Measurements from ENCODE around the gene CLIC4.
A peak's percentile ranks its signal among the peaks of the same experiment; 100 is the strongest.
"Not testable (repeated sequence)": the region's sequence is repeated elsewhere in the genome, so short reads cannot be mapped to it uniquely, and the experiment has no call there.

Gene CLIC4

DNA sequence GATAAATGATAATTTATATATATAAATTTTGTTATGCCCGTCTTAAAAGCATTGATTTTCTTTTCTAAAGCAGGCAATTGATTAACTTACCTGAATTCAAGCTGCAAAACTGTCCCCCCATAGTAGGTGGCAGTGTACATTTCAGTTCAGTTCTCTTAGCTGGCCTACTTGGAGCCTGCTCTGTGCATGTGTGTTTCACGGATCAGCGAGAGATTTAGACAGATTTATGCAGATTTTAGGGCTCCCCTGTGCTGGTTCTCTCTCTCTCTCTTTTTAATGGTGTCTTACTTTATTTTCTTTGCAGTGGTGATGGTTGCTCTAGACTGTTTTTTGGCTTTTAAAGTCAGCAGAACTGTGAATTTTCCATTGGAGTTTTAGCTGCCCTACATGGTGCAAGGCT lies 30.7 kb downstream of the CLIC4 start:
- DNase-seq = no peak

GRCh38 chr1:24776821-24777220 lies 31.6 kb downstream of the CLIC4 start:
- DNase-seq = no peak

- no peak for DNase-seq
Measured at GRCh38 chr1:24778141-24778540, 32.9 kb downstream of the CLIC4 start.

DNA sequence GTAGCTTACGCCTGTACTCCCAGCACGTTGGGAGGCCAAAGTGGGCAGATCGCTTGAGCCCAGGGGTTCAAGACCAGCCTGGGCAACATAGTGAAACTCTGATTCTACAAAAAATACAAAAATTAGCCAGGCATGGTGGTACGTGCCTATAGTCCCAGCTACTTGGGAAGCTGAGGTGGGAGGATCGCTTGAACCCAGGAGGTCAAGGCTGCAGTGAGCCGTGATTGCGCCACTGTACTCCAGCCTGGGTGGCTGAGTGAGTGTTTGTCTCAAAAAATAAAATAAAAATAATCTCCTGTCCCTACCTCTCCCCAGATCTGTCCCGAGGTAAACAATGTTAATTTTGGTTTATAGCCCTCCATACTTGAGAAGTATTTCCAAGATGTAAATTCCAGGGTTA lies 34.0 kb downstream of the CLIC4 start:
- not testable (repeated sequence) for DNase-seq

DNA sequence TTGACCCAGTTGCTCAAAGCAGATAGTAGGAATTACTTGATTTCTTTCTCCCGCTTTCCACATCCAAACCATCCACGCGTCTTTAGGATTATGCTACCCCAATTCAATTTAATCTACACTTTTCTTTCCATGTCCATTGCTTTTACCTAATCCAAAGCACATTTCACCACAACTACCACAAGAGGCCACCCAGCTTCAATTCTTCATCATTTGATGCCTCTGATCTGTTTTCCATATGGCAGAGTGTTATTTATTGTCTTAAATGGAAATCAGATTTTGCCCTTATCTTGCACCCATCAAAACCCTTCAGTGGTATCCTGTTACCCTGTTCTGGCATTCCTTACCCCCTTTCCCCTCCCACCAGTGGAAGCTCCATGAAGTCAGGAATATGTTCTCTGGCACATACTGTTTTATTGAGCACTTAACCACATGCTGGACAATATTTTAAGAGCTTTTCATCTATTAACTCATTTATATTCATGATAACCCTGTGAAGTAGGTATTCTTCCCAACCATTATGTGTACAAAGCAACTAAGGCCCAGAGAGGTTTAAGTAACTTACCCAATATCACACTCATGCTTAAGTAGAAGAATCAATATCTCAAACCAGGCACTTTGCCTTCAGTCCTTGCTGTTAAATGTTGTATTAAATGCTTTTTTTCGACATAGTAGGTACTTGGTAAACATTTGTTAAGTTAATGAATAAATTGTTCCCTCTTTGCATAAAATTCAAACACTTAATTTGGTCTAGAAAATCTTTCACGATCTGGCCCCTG lies 34.6 kb downstream of the CLIC4 start:
- DNase-seq = no peak

DNA sequence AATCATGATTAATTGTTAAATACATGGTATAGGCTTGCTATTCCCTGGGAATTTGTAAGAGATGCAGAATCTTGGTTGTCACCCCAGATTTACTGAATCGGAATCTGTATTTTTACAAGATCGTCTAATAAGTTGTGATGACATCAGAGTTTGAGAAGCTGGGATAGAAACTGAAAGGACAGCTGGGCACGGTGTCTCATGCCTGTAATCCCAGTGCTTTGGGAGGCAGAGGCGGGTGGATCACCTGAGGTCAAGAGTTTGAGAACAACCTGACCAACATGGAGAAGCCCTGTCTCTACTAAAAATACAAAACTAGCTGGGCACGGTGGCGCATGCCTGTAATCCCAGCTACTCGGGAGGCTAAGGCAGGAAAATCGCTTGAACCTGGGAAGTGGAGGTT lies 35.4 kb downstream of the CLIC4 start:
- DNase-seq = not testable (repeated sequence)

- DNase-seq = no peak
Measured at GRCh38 chr1:24782689-24783088, 37.4 kb downstream of the CLIC4 start.

DNA sequence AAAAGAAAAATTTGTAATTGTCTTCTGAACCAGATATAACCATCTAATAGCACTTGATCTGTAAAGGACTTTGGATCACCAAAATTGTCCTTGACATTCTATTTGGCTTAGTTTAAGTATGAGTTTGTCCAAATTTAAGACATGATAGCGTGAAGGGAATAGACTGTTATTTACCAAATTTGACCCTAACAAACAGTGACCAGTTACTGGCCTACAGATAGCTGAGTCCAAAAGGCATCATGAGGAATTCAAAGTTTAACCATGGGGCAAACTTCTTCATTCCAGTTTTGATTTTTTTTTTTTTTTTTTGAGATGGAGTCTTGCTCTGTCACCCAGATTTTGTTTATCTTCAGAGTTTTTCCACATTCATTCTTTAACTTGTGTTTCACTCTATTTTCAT lies 38.5 kb downstream of the CLIC4 start:
- DNase-seq = no peak

- peak; percentile 60 for DNase-seq
Measured at GRCh38 chr1:24786191-24786590, 40.9 kb downstream of the CLIC4 start.

GRCh38 chr1:24790490-24790889 lies 45.2 kb downstream of the CLIC4 start:
- no peak for DNase-seq

DNA sequence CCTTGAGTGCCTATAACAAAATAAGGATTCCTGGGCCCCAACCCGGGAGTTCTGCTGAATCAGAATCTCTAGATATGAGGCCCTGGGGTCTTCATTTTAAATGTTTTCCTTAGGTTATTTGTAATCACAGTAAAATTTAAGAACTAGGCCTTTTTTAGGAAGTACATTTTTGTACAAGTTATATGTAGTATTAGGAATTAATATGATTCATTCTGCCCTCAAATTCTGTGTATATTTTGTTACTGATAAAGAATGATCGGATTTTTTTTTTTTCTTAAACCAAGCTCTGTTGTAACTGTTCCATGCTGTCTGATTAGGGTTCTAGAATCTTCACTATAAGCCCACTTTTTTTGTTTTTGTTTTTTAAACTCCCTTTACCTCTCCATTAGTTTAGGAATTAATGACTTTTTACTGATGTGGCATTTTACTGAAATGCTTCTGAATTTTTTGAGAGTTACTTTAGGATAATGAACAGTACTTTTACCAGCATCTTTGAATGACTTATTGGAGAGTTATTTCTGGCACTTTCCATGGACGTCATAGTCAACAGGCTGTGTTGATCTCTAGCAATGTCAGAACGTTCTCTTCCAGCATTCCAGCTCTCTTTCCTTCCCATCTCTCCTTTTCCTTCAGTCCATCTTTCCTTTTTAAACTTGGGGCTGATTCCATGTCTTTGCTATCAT lies 48.3 kb downstream of the CLIC4 start:
- peak; percentile 32 for DNase-seq

DNA sequence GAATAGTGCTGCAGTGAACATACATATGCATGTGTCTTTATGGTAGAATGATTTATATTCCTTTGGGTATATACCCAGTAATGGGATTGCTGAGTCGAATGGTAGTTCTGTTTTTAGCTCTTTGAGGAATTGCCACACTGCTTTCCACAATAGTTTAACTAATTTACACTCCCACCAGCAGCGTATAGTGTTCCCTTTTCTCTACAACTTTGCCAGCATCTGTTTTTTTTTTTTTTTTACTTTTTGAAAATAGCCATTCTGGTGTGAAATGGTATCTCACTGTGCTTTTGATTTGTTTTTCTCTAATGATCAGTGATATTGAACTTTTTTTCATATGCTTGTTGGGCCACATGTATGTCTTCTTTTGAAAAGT lies 48.9 kb downstream of the CLIC4 start:
- not testable (repeated sequence) for DNase-seq

DNA sequence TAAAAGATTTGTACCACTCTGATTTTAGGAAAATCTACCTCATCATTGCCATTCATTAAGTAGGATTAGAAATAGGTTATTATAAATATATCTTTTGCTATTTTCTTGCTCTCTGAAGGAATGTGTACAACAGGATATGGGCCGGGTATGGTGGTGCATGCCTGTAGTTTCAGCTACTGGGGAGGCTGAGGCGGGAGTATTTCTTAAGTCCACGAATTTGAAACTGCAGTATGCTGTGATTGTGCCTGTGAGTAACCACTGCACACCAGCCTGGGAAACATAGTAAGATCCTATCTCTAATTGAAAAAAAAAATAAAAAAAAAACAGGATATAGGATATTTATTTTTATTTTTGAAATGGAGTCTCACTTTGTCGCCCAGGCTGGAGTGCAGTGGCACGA lies 50.0 kb downstream of the CLIC4 start:
- no peak for DNase-seq

DNA sequence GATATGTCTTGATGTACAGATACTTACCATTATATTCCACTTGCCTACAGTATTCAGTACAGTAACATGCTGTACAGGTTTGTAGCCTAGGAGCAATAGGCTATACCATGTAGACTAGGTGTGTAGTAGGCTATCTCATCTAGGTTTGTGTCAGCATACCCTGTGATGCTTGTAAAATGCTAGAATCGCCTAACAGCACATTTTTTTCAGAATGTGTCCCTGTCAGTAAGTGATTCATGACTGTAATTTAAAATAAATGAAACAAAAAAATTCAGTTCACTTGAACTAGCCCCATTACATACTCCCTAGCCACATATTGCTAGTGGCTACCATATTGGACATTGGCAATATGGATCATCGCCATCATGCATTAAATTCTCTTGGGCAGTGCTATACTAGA lies 51.3 kb downstream of the CLIC4 start:
- DNase-seq = no peak

- not testable (repeated sequence) for DNase-seq
Measured at GRCh38 chr1:24799242-24799641, 54.0 kb downstream of the CLIC4 start.

DNA sequence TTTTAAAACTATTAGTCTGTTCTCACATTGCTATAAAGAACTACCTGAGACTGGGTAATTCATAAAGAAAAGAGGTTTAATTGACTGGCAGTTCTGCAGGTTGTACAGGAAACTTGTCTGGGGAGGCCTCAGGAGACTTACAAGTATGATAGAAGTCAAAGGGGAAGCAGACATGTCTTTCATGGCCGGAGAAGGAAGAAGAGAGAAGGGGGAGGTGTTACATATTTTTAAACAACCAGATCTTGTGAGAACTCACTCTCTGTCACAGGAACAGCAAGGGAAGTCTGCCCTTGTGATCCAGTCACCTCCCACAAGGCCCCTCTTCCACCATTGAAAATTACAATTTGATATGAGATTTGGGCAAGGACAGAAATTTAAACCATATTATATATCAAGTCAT lies 55.9 kb downstream of the CLIC4 start:
- no peak for DNase-seq

GRCh38 chr1:24803220-24803619 lies 58.0 kb downstream of the CLIC4 start:
- DNase-seq = no peak

- no peak for DNase-seq
Measured at GRCh38 chr1:24803987-24804530, 58.8 kb downstream of the CLIC4 start.

DNA sequence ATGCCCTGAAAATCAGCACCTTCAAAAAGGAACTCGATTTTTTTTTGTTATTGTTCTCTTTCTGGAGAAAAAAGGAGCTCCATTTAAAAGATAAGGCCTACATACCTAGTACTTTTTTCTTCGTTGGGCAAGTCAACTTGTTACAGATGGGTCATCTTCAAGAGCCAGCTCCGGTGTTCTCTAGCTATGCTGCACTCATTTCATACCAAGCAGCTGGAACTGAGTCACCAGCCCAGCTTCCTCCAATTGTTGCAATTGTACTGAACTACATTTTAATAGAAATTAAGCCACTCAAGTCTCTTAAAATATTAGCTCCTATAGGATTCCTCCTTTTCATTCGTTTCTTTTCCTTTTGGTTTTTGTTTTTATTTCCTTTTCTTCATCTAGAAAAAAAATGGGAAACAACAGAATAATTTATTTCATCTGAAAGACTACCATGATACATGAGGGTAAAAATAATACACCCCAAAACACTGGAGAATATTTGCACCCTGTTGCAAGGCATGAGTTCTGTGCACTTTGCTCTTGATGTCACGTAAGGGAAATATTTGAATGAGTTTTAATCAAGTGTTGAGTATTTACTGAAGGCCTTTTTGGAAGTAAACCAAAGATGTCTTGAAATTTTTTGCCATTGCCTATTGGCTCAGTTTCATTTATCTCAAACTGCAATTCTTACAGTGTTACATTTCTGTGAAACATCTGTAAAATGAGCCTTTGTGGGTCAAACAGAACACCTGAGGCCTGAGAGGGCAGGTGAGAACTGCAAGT lies 60.5 kb downstream of the CLIC4 start:
- DNase-seq = no peak

- no peak for DNase-seq
Measured at GRCh38 chr1:24806588-24806987, 61.3 kb downstream of the CLIC4 start.

GRCh38 chr1:24811494-24811893 lies 66.2 kb downstream of the CLIC4 start:
- DNase-seq = not testable (repeated sequence)

DNA sequence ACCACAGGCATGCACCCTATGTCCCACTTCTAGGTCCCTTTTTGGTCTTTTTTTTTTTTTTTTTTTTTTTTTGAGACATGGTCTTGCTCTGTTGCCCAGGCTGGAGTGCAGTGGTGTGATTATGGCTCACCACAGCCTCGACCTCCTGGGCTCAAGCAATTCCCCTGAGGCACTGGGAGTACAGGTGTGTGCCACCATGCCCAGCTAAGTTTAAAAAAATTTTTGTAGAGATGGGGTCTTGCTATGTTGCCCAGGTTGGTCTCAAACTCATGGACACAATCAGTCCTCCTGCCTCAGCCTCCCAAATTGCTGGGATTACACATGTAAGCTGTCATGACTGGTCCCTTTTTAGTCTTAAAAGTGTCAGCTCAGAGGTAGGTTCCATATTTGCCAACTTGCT lies 75.0 kb downstream of the CLIC4 start:
- DNase-seq = not testable (repeated sequence)

GRCh38 chr1:24822887-24823286 lies 77.6 kb downstream of the CLIC4 start:
- DNase-seq = no peak

- not testable (repeated sequence) for DNase-seq
Measured at GRCh38 chr1:24823486-24823885, 78.2 kb downstream of the CLIC4 start.

All from kidney glomerular epithelial cell (primary cell).